Left kidney (tissue), 2 donors: ENCODE data around the gene COL19A1. TPM values are rescaled to one million over a fixed set of nuclear protein-coding genes. Genes with fewer than 3 reads are reported as not detected.

Source experiments
- DNase-seq: peaks from one replicate; pipeline ENCODE4 v3.0.0-alpha.2; 2013
- polyA plus RNA-seq: library from polyadenylated mRNA; unstranded; fragments of 120-200 nt; gene quantifications from one replicate; pipeline ENCODE4 v1.2.1, GENCODE V29; 2013; ENCODE audit not compliant: insufficient read length

The COL19A1 gene
- polyA plus RNA-seq, 1 donor: 4.0 TPM

GRCh38 chr6:70060680-70061079 lies 194.3 kb downstream of the COL19A1 start:
- no peak for DNase-seq

- no peak for DNase-seq
These were observed 195.2 kb downstream of the COL19A1 start for GRCh38 chr6:70061546-70061945.

DNA sequence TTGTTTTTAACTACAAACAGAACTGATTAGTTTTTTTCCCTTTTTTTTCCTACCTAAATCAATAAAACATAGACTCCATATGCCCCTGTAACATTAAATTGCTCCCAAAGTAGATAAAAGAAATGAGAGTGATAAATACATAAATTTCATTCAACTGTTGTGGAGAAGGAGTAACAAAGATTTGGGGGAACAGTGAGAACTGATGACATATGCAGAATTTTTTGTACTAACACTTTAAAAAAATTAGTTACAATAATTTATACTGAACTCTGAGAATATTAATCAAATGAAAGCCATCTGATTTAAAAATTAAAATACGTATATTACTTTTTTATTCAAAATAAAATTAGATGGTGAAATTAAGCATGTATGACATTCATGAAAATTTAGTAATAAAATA lies 195.7 kb downstream of the COL19A1 start:
- DNase-seq: no peak

GRCh38 chr6:70072540-70073179 lies 206.3 kb downstream of the COL19A1 start:
- DNase-seq: no peak

DNA sequence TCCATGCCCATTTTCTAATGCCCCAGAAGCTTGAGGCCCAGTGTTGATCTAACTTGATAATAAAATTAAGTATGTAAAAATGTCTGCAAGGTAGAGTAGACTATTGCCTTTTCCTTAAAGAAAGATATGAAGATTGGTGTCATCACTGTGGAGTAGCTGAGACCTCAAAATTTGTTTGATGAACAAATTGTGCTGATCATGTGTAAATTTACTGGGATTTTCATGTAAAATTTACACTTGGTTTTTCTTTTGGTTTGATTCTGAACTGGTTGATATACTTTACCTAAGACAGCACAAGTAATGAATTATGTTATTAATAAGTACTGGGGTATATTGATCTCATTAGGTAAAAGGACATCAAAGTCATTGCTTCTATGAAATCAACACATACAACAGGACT lies 207.3 kb downstream of the COL19A1 start:
- no peak for DNase-seq

DNA sequence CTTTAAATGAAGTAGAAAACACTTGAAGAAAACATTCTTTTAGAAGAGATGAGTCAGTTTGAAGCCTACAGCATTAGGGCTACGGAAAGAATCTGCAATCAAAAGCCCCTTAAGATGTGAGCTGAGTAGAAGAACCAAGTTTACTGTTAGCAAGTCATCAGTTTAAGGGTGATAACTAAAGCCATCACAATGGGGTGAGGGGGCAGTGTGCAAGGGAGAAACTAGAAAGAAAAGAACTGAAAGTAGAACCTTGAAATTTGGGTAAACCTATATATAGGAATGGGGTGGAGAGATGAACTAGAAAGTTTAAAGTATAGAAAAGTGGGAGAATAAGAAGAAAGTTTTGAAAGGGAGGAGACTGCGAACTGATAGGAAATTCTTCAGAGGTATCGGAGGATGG lies 212.9 kb downstream of the COL19A1 start:
- no peak for DNase-seq

DNA sequence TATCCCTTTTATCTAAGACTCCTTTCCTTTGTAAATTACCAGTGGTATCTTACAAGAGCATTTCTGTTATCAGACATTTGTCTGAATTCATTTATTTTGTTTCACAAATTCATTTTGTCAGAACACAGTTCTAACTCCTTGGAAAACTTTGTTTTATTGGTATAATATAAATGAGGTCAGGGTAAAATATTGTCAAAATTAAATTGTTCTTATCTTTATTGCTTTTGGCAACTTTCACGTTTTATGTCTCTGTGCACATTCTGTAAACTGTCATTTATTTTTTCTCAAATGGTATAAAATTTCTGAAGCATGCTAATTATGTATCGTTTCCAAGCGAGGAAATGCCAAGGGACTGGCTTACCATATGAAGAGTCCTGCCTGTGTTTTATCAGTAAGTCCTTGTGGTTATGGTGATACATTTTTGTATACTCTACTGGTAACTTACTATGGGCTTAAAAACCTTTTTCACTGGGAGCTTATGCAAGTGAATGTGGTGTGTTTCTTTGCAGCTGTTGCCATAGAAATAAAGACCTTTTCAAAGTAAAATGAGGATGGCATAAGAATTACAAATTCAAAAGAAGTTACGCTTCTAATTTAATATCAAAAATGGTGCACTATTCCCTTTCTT lies 214.2 kb downstream of the COL19A1 start:
- no peak for DNase-seq

GRCh38 chr6:70082830-70083229 lies 216.5 kb downstream of the COL19A1 start:
- DNase-seq: no peak

- DNase-seq: no peak
These were observed 220.4 kb downstream of the COL19A1 start for GRCh38 chr6:70086806-70087205.

GRCh38 chr6:70094156-70094555 lies 227.8 kb downstream of the COL19A1 start:
- no peak for DNase-seq

- no peak for DNase-seq
These were observed 233.4 kb downstream of the COL19A1 start for GRCh38 chr6:70099732-70100131.

- DNase-seq: no peak
These were observed 237.4 kb downstream of the COL19A1 start for GRCh38 chr6:70103798-70104197.

DNA sequence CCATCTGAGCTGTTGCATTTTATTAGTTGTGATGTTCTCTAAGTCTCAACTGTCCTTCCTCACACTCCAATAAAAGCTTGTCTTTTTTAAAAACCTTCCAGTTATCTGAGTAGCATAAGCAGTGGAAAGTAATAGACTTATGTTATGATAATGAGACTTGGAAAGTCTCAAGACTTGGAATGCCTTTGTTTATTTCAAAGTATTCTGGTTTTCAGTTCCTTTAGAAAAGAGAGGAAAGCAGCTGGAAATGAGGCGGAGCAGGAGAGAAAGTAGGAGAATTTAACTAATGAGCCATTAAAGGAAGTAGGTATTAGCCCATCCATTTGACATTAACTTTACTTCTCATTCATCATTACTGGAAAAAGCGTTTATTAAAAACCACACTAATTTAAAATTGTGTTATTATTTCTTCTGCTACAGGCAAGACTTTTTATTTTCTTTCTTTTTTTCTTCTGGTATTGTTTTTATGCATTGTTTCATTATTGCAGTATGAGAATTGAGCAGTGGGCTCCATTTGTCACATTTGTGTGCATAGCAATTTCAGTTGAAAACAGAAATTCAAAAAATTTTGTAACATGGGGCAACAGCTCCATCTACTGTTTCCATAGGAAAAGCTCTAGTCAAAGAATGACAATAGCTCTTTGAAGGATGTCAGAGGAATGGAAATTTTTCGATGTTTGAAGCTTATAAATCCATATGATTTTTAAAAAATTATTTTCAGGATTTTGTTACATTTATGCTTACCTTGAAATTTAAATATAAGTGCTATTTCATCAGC lies 241.7 kb downstream of the COL19A1 start:
- DNase-seq: peak; percentile 41

DNA sequence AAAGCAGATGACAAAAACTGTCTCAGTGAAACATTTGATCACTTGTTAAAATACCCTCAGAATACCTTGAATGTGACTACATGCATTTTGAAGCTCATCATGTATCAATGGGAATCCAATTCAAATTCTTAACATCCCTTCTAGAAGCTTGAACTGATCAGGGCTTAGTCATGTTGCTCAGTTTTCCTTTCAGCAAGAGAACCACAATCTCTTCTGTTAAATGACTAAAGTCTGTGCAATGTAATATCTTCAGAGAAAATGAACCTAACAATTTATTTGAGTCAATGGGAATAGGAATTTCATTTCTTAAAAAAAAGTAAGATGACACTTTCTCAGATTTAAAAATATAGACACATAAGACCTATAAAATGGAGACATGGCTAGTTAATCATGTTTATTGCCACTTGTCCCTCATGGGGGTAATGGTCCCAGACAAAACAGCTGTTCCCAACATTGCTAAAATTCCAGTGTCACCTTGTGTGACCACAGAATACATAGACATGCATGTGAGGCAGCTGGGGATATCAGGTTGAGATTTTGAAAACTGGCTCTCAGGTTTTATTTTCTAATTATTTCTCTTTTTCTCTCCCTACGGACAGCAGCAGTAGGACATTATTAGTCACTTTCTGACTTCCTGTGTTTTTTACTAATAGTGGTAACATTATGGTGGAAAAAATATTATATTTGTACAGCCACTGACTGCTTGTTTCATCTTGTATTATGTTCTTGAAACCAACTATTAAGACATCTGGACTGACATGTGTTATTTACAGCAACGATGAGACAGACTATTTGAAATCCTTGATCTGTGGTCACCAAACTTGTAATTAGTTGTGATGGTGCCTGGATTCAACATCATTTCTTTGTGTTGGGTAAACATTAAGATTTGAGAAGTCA lies 244.0 kb downstream of the COL19A1 start:
- peak; percentile 34 for DNase-seq

GRCh38 chr6:70111737-70112136 lies 245.4 kb downstream of the COL19A1 start:
- no peak for DNase-seq

- no peak for DNase-seq
These were observed 246.4 kb downstream of the COL19A1 start for GRCh38 chr6:70112716-70113115.

- DNase-seq: no peak
These were observed 246.8 kb downstream of the COL19A1 start for GRCh38 chr6:70113171-70113570.

DNA sequence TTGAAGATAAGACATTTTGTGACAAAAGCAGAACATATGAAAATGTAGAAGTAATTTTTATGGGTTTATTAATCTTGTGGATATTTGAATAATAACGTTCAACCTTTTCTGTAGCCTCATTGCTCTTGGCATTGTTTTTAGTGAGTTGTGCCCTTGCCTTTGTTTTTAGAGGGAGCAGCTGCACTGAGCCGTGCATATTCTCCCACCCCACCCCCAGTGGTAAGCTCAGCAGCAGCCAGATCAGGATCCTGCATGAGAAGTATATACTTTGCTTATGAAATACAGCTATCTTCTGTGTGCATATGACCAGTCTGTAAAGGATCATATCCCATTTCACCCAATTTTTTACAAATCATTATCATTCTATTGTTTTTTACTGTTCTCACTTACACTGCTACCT lies 252.3 kb downstream of the COL19A1 start:
- DNase-seq: no peak

DNA sequence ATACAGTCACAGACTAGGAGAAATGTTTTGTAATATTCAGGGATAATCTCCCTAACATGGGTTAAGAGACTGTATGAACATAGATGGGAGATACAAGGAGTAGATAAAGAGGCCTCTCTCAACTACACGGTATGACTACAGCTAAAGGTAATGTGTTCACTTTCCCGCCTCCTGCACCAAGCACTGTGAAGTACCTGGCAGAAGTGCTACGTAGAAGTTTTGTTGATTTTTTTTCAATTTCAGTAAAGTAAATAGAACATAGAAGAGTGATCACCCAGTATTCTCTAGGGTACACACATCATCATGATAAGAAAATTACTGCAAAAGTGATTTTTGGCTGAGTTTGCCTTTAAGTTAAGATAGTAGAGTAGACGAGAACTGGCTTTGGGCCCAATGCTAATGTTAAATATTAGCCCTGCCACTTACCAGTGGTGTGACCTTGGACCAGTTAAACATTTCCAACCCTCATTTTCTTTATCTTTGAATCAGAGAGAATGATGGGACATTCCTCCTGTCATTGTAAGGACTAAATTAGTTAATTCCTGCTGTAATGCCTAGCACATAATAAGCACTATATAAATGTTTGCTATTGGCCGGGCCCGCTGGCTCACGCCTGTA lies 253.0 kb downstream of the COL19A1 start:
- no peak for DNase-seq

- no peak for DNase-seq
These were observed 258.1 kb downstream of the COL19A1 start for GRCh38 chr6:70124443-70124842.

- no peak for DNase-seq
These were observed 258.7 kb downstream of the COL19A1 start for GRCh38 chr6:70124882-70125545.
